CD14-positive monocyte (primary cell): Measurements from ENCODE around the gene SLC35F4. TPM values are rescaled to one million over a fixed set of nuclear protein-coding genes. Genes with fewer than 3 reads are reported as not detected.

Experiments used
- DNase-seq, 3 donors: peaks; one replicate each; pipeline ENCODE4 v3.0.0-alpha.2; 2011 to 2022
- H2AFZ ChIP-seq: 2 replicates; pipeline ENCODE4 v1.6.0; 2012; ENCODE audit warnings: mild to moderate bottlenecking, low read depth, low read length, inconsistent platforms; ENCODE audit not compliant: insufficient read depth, poor library complexity, severe bottlenecking
- H3K27ac ChIP-seq, 2 donors: 1 replicate in 1 of 2; 2 replicates in 1 of 2; pipeline ENCODE4 v1.5.1; 2012 to 2013; ENCODE audit warnings: low read length in 2 of 2, control low read depth in 1 of 2, inconsistent platforms in 1 of 2, low read depth in 1 of 2, mild to moderate bottlenecking in 1 of 2
- H3K27me3 ChIP-seq, 2 donors: one replicate each; pipeline versions ENCODE4 v1.6.0 to v1.6.1; 2011 to 2013; ENCODE audit warnings: low read length in 2 of 2; ENCODE audit not compliant: control insufficient read depth in 2 of 2, insufficient read depth in 2 of 2
- H3K36me3 ChIP-seq, 2 donors: replicated peaks in 1 of 2; 1 replicate in 1 of 2; 2 replicates in 1 of 2; pipeline versions ENCODE4 v1.5.1 to v1.6.1; 2012 to 2013; ENCODE audit warnings: low read length in 2 of 2, control low read depth in 1 of 2, inconsistent platforms in 1 of 2, mild to moderate bottlenecking in 1 of 2; ENCODE audit not compliant: insufficient read depth in 2 of 2, control insufficient read depth in 1 of 2
- H3K4me1 ChIP-seq, 2 donors: 1 replicate in 1 of 2; 2 replicates in 1 of 2; pipeline versions ENCODE4 v1.5.1 to v1.6.1; 2012 to 2013; ENCODE audit warnings: low read length in 2 of 2, control low read depth in 1 of 2, inconsistent platforms in 1 of 2, mild to moderate bottlenecking in 1 of 2, moderate library complexity in 1 of 2; ENCODE audit not compliant: insufficient read depth in 2 of 2, control insufficient read depth in 1 of 2
- H3K4me2 ChIP-seq: replicated peaks from 2 replicates; pipeline ENCODE3; 2012; ENCODE audit warnings: low read length, moderate library complexity, mild to moderate bottlenecking; ENCODE audit not compliant: poor library complexity, severe bottlenecking; ENCODE audit errors: extremely low read depth
- H3K4me3 ChIP-seq, 3 experiments: fragments of 200-600 bp in 1 of 3; sonication (generic) in 1 of 3; replicated peaks in 1 of 3; 1 replicate in 2 of 3; 2 replicates in 1 of 3; pipeline ENCODE4 v1.5.1; 2011 to 2013; ENCODE audit warnings: low read length in 3 of 3, mild to moderate bottlenecking in 3 of 3, control low read depth in 2 of 3, low read depth in 2 of 3, inconsistent platforms in 1 of 3, moderate library complexity in 1 of 3
- H3K79me2 ChIP-seq: 2 replicates; pipeline ENCODE4 v1.6.0; 2012; ENCODE audit warnings: mild to moderate bottlenecking, control low read depth, inconsistent platforms, low read length, moderate library complexity; ENCODE audit not compliant: insufficient read depth
- H3K9ac ChIP-seq: 2 replicates; pipeline ENCODE4 v1.6.0; 2017; ENCODE audit warnings: low read length, mild to moderate bottlenecking; ENCODE audit not compliant: insufficient read depth, poor library complexity, severe bottlenecking
- H3K9me3 ChIP-seq, 2 donors: replicated peaks in 1 of 2; 1 replicate in 1 of 2; 2 replicates in 1 of 2; pipeline versions ENCODE4 v1.5.1 to v1.6.1; 2012 to 2013; ENCODE audit warnings: low read length in 2 of 2, control low read depth in 1 of 2; ENCODE audit not compliant: control insufficient read depth in 1 of 2, insufficient read depth in 1 of 2
- H4K20me1 ChIP-seq: 2 replicates; pipeline ENCODE4 v1.6.0; 2012; ENCODE audit warnings: mild to moderate bottlenecking, low read length, control low read depth, moderate library complexity; ENCODE audit not compliant: insufficient read depth
- H3K27ac Mint-ChIP-seq, 7 donors: one replicate each; pipeline ENCODE4 v1.8.0; 2020; ENCODE audit warnings: mild to moderate bottlenecking in 7 of 7, mixed read lengths in 7 of 7, moderate library complexity in 6 of 7, inconsistent platforms in 2 of 7
- H3K27me3 Mint-ChIP-seq, 3 donors: one replicate each; pipeline ENCODE4 v1.8.0; 2021 to 2022; ENCODE audit warnings: low read depth in 3 of 3, mild to moderate bottlenecking in 3 of 3, mixed read lengths in 3 of 3, moderate library complexity in 3 of 3, inconsistent platforms in 1 of 3
- H3K36me3 Mint-ChIP-seq, 2 donors: one replicate each; pipeline ENCODE4 v1.8.0; 2020; ENCODE audit warnings: mixed read lengths in 2 of 2, inconsistent platforms in 1 of 2, mild to moderate bottlenecking in 1 of 2
- H3K4me1 Mint-ChIP-seq: one replicate; pipeline ENCODE4 v1.8.0; 2020; ENCODE audit warnings: mild to moderate bottlenecking, mixed read lengths
- H3K4me3 Mint-ChIP-seq, 2 donors: one replicate each; pipeline ENCODE4 v1.8.0; 2020; ENCODE audit warnings: mild to moderate bottlenecking in 2 of 2, mixed read lengths in 2 of 2, moderate library complexity in 1 of 2
- H3K9me3 Mint-ChIP-seq, 7 donors: one replicate each; pipeline ENCODE4 v1.8.0; 2020 to 2022; ENCODE audit warnings: mixed read lengths in 7 of 7, mild to moderate bottlenecking in 6 of 7, moderate library complexity in 6 of 7, inconsistent platforms in 2 of 7
- CTCF ChIP-seq: fragments of 200-600 bp; IDR thresholded peaks from one replicate; pipeline ENCODE4 v1.8.0; 2022; ENCODE audit warnings: antibody characterized with exemption, mild to moderate bottlenecking
- intact Hi-C, 2 donors: fragments of 100-400 bp; cut with micrococcal nuclease; formaldehyde crosslinking; loops; one replicate each; pipeline versions ENCODE4 v1.15.0 to v1.15.1; 2023
- polyA plus RNA-seq, 3 donors: library from polyadenylated mRNA; depleted of rRNA in 1 of 3; unstranded in 2 of 3; stranded (reverse) in 1 of 3; fragments of 300-500 nt in 2 of 3; fragments of >200 nt in 1 of 3; fragmentation: Illumina TruSeq in 2 of 3; gene quantifications; 1 replicate in 2 of 3; 2 replicates in 1 of 3; pipeline ENCODE4 v1.2.3, GENCODE V29; 2012 to 2021

SLC35F4 gene
- polyA plus RNA-seq, 3 donors: not detected

DNA sequence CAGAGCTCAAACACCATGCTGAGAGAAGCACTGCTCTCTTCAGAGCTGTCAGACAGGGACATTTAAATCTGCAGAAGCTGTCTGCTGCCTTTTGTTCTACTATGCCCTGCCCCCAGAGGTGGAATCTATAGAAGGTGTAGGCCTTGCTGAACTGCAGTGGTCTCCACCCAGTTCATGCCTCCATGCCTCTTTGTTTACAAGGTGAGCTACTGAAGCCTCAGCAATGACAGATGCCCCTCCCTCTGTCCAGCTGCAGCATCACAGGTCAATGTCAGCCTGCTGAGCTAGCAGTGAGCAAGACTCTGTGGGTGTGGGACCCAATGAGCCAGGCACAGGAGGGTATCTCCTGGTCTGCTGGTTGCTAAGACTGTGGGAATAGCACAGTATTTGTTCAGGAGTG is 346.8 kb downstream of the SLC35F4 start:
- Mint-ChIP-seq H3K4me3 (no peak overlapping the region), H3K36me3 (no peaks in the 10 kb centered on the region), H3K4me1 (no peaks in the 10 kb centered on the region), H3K27ac (no peak overlapping the region), H3K9me3 (peaks cover 2 to 21% (median 14%) of the 10 kb centered on the region in 7 donors), H3K27me3 (peaks cover 0 to 2% (median 1%) of the 10 kb centered on the region in 3 donors)
- Histone ChIP-seq H3K79me2 (no peaks in the 10 kb centered on the region), H3K9me3 (peaks cover 7% of the 10 kb centered on the region in 2 donors), H3K4me2 (no peak overlapping the region), H4K20me1 (no peaks in the 10 kb centered on the region), H3K27me3 (no peaks in the 10 kb centered on the region), H3K4me1 (no peaks in the 10 kb centered on the region), H3K9ac (no peak overlapping the region), H3K4me3 (no peak overlapping the region), H2AFZ (no peak overlapping the region), H3K36me3 (no peaks in the 10 kb centered on the region), H3K27ac (no peak overlapping the region)
- no peak for TF ChIP-seq CTCF
- intact Hi-C loops: no loop called here
- no peak for DNase-seq
